ENCODE results near the gene P2RX3. TPM values are rescaled to one million over a fixed set of nuclear protein-coding genes. Genes with fewer than 3 reads are reported as not detected.

The P2RX3 gene
- total and polyA plus RNA-seq, 2 experiments from 2014 or later, result 0.15 to 0.35 TPM

GRCh38 chr11:57358991-57359390, 20.8 kb downstream of the P2RX3 start (continued):
- no peak for TF ChIP-seq ZNF462 (CRISPR knock-in tag; IDR thresholded peaks at IDR 0.05)
- no peak for TF ChIP-seq REST (IDR thresholded peaks at IDR 0.05; ENCODE audit: unreplicated experiment)

GRCh38 chr11:57359396-57359795, 21.2 kb downstream of the P2RX3 start:
- Mint-ChIP-seq H3K36me3 (ENCODE audit: low read depth) (no peaks in the 10 kb centered on the region), H3K4me1 (peaks cover 4% of the 10 kb centered on the region; the same call in 1 of the 3 replicates), H3K9me3 (no peaks in the 10 kb centered on the region), H3K27me3 (ENCODE audit: insufficient read depth, low read depth, poor library complexity) (no peaks in the 10 kb centered on the region), H3K27ac (no peak overlapping the region), H3K4me3 (no peak overlapping the region)
- ATAC-seq (no peak; the same call in 2 of the 3 replicates), DNase-seq (ENCODE audit: low spot score) (no peak)
- Histone ChIP-seq H3K4me1 (ENCODE audit: insufficient read depth) (no peaks in the 10 kb centered on the region), H3K9me2 (ENCODE audit: insufficient read depth) (no peaks in the 10 kb centered on the region), H3K4me3 (no peak overlapping the region), H3K27me3 (ENCODE audit: insufficient read depth) (no peaks in the 10 kb centered on the region), H3K4me2 (no peak overlapping the region), H3F3A (replicated peaks; ENCODE audit: low read depth) (no peaks in the 10 kb centered on the region), H4K20me1 (replicated peaks; ENCODE audit: insufficient read depth) (no peaks in the 10 kb centered on the region), H3K27ac (ENCODE audit: low read depth) (no peak overlapping the region), H3K79me2 (replicated peaks; ENCODE audit: insufficient read depth) (no peaks in the 10 kb centered on the region), H3K36me3 (ENCODE audit: insufficient read depth) (no peaks in the 10 kb centered on the region), H2AFZ (no peak overlapping the region)
- no peak for TF ChIP-seq ZNF462 (CRISPR knock-in tag; IDR thresholded peaks at IDR 0.05)
